Activated T-cell treated with anti-CD3 and anti-CD28 coated beads, Interleukin-2, amount 50 U/mL, for 1 hour (primary cell): ENCODE results near the gene NRTN.

Source experiments
- DNase-seq: peaks from one replicate; pipeline ENCODE4 v3.0.0-alpha.2; 2020

NRTN gene

DNA sequence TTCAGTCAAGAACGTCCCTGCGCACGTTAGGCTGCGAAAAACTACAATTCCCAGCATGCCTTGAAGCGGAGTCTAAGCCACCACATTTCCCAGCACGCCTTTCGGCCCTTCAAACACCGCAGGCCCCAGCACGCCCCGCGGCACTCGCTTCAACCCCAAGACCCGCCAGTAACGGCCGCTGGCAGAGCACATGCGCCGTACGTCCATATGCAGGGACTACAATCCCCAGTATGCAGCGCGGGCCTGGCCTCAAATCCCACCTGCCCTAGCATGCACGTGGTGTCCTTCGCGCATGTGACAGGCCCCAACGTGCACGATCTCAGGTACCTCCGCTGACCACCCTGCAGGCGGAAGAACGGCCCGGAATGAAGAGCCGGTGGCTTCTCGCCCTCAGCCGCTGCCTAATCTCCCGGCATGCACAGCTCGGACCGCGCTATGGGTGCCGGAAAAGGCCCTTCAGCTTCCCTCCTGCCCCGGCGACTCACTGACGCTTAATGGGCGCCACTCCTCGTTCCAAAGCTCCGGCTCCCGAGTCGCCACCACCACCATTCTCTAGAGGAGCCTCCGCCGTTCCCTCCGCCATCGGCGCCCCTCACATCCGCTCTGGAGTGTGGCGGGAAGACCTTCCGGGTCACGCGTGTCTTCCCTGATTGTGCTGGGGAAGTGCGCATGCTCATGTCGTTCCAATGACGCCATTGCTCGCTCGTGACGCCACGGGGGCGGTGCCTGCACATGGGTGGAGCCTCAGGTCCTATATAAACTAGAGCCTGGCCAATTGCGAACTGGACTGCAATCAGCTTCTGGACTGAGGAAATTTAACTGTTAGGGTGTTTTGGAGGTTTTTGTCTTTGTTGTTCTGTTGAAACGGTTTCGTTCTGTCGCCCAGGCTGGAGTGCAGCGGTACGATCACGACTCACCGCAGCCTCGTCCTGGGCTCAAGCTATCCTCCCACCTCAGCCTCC, 14.0 kb upstream of the NRTN start, which contains the start of gene DUS3L:
Gene DUS3L (minus strand): TSS at position 605 of the 962 bp plus-strand sequence. CDS start 22 bp downstream, at position 583.
- DNase-seq, result peak; percentile 95

DNA sequence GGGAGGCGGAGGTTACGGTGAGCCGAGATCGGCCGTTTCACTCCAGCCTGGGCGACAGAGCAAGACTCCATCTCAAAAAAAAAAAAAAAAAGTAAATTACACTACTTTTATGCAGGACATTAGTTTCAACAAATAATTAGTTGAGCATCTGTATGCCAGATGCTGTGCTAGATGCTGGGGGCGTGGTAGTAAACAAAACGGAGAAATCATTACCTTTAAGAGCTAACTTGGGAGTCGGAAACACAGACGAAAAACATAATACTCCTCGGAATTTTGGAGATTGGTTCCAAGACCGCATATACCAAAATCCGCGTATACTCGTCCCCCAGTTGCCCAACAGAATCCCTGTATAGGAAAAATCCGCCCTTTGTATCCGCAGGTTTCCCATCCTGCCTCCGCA, 12.6 kb upstream of the NRTN start:
- no peak for DNase-seq

DNA sequence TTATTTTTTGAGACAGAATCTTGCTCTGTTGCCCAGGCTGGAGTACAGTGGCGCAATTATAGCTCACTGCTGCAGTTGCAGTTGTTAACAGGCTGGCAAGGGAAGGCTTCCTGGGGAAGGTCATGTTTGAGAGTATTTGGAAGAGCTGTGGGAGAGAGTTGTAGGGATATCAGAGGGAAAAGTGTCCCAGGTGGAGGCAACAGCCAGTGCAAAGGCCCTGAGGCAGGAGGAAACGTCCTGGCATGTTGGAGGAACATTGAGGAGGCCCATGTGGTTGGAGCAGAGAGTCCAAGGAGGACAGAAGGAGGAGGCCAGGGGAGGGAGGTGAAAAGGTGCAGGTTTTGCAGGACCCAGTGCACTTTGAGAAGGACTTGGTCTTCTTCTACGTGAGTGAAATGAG, 11.7 kb upstream of the NRTN start:
- no peak for DNase-seq

DNA sequence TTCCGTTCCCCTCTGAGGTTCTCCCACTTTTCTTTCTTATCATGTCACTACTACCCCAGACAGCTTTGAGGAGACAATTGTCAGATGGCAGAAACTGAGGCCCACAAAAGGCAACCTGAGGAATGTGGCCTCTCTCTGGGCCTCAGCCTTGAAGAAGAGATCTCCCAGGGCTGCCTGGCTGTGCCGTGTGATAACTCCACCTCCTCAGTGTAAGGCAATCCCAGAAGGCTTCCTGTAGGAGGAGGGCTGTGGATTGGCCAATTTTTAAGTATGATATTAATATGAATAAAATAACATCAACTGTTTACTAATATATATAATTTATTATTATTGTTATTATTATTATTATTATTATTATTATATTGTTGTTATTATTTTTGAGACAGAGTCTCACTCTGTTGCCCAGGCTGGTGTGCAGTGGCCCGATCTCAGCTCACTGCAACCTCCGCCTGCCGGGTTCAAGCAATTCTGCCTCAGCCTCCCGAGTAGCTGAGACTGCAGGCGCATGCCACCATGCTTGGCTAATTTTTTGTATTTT, 9.4 kb upstream of the NRTN start:
- no peak for DNase-seq

DNA sequence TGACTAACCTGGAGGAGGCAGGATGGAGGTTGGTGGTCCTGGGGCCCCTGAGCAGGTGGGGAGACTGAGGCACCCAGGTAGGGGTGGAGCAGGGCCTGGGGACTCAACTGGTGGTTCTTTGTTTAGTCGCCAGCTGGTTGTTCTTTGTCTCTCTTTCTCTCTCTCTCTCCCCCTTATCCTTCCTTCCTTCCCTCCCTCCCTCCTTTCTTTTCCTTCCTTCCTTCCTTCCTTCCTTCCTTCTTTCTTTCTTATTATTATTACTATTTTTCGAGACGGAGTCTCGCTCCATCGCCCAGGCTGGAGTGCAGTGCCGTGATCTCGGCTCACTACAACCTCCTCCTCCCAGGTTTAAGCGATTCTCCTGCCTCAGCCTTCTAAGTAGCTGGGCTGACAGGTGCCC, 6.6 kb upstream of the NRTN start:
- DNase-seq, result no peak

DNA sequence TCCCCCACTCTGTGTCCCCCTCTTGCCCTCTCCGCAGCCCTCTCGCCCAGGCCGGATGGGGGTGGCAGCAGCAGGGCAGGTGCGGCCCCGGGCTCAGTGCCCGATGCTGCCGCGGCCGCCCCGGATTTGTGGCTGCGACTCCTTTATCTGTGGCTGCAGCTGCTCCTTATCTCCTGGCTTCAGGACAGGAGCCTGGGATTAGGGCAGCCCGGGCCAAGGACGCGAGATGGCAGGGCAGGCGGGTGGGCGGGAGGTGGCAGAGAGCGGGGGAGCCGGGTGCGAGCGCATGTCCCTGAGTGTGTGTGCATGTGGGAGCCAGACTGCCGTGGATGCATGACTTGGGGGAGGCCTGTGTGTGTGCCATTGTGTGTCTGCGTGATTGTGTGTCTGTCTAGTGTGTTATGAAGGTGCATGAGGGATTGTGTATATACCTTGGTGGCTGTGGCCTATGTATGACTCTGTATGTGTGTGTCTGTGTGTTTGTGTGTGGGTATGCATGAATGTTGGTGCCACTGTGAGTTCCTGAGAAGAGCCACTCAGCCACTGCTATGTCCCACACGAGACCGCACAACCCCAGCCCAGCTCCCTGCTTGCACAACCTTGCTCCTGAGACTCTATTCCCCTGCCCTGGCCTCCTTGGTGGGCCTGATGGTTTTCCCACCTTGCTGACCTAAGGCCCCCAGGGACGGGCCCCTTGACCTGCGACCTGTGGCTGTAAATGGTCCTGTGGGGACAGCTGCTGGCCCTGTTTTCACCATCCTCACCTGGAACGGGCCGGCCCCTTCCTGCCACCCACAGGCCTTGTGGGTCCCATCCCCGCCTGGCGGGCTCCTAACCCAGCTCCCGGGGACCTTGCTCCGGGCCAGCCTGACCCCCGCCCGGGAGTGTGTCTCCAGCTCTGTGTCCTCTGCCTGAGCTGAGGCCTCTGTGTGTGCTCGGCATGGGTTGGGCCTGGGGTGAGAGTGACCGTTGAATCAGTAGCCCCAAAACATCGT, 5.3 kb upstream of the NRTN start:
- DNase-seq, result no peak

DNA sequence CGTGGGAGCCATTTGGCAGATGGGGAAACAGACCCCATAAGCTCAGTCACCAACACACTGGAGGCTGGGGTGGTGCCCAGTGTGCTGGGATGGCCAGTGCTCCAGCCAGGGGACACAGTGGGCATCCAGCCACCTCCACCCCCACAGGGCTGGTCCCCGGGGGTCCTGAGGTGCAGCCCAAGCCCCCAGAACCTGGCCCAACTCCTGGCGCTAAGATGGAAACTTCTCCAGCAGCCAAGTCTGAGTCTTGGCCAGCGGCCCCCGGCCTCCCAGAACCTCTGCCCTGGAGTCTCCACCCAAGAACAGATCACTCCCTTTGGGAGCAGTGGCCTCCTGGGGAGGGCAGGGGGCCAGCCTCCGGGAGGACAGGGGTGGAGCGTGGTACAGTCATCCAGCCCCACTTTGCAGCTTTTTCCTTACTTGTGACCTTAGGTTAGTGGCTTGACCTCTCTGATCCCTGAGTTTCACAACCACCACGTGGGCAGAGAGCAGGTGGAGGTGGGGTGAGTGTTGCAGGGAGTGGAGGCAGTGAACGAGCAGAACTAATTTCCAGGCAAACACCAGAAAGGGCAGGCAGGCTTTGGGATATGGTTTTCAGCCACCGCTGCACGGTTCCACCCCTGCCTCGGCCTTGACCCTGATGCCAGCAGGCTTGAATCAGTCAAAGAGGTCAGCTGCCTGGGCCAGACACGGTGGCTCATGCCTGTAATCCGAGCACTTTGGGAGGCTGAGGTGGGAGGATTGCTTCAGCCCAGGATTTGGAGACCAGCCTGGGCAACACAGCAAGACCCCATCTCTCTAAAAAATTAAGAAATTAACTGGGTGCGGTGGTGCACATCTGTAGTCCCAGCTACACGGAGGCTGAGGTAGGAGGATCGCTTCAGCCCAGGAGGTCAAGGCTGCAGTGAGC, 4.3 kb upstream of the NRTN start:
- no peak for DNase-seq

DNA sequence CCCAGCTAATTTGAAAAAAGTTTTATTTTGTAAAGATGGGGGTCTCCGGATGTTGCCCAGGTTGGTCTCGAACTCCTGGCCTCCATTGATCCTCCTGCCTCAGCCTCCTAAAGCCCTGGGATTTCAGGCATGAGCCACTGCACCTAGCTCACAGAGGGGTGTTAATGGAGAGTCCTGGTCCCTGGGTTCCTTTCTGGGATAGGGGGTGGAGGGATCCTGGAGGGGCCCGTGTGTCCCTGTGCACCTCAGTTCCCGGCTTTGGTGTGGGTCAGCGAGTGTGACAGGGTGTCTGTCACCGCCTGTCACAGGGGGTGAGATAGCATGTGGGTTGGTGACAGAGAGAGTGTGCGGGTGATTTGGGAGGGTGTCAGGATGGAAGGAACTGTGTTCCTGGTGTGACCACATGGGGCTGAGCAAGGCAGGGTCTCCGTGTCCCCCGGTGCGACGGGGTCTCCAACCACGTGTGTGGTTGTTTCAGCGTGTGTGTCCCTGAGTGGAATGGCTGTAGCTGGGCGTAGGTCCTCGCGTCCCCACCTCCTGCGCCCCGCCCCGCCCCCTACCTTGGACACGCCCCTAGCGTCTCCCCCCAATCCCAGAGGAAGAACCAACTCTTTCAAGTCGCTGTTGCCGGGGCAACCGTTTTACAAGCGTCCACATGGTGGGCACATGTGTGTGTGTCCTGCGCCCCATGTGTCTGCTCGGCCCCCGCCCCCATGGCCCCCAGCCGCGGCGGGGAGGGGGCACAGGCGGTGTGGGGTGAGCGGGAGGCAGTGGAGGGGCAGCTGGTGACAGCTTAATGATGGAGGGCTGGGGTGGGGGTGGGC, 2.9 kb upstream of the NRTN start:
- no peak for DNase-seq

DNA sequence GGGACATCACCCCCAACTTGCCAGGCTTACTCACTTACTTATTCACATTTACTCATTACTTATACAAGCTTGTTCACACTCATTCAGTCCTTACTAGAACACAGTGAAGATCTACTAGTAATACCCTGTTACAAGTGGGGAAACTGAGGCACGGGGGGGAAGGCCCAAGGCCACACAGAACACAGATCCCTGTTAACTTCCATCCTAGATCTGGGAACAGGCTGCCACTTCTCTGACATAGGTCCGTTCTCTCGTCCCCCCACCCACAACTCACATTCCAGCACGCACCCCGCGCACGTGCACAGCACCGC, 1.5 kb upstream of the NRTN start:
- no peak for DNase-seq

DNA sequence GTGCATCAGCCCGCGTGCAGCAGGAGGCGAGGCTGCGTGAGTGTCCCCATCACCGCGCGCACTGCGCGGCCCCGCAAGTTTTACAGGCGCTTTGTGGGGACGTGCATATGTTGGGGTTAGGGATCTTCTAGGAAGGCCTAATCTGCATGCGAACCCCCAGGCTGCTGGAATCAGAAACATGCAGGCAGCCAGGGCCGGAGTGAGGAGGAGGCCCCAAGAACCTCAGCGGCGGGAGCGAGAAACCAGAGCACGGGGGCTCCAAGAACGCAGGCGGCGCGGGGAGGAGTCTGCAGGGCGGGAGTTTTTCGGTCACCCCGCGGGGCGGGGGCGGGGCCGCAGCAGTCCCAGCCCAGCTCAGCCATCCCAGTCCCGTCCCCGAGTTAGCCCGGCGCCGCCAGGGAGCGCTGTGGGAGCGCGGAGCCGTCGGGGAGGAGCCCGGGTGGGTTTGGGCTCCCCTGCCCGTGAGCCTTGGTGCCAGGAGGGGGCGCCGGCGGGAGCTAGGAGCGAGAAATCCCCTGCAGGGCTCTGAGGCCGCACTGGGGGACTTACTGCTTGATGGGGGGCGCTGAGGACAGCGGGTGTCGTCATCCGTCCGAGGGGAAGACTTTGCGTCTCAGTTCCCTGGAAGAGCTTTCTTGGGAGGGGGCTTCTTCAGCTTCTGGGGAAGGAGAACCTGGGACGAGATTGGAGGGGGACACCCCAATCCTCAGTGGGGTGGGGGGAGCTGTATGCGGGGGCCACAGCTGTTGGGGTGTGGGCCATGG, 933 bp upstream of the NRTN start:
- DNase-seq, result peak; percentile 97

DNA sequence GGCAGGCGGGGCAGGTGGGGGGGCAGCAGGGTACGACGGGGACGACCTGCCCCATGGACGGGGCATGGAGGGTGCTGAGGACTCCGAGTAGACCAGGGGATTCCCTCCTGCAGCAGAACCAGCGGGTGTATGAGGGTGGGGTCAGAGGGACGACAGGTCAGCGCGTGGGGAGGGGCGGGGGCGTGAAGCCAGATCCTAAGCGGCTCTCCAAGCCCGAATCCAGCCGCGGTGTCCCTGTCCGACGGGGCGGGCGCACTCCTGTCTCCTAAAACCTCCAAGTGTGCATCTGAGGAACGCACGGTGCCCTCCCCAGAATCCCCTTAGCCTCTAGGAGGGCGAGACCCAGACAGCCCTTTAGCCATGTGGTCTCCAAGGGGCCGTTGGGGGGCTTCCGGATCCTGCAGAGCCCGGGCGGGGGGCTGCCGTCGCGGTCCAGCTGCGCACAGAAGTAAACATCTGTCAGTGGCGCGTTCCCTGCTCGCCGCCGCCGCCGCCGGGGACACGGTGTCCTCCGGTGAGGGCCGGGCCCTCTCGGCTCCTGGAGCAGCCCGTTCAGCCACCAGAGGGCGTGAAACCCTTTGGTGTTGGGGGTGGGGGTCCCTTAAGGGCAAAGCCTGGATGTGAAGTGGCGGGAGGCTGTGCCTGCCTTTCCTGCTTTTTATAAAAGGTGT, 730 bp downstream of the NRTN start:
- DNase-seq, result peak; percentile 72

DNA sequence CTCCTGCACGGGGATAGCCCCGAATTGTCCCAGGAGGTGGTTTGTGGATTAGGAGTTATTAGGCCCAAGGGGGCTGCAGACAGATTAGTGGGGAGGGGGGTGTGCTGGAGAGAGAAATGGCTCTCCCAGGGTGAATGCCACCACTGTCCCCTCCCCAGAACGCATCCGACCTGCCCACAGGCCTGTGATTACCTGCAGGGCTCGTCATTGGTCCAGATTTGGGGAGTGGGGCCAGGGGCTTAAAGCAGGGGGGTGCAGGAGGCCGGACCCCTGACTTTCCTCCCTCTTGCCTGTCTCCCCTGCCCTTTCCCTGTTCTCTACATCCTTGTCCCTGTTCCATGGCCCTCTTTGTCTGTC, 1.2 kb downstream of the NRTN start:
- DNase-seq, result no peak

DNA sequence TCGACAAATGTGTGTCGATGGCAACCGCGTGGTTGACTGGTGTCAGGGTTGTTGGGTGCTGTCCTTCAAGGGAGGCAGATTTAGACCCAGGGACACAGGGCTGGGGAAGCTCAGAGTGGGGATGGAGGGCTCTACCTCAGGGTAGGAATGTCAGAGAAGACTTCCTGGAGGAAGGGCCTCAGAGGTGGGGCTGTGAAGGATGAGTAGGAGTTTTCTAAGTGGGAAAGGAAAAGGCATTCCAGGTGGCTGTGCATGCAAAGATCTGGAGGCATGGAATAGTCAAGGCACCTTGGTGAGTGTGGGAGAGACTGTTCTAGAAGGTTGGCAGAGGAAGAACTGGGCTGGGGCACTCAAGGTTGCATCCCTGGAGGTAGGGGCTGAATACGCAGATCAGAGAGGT, 2.0 kb downstream of the NRTN start:
- no peak for DNase-seq

DNA sequence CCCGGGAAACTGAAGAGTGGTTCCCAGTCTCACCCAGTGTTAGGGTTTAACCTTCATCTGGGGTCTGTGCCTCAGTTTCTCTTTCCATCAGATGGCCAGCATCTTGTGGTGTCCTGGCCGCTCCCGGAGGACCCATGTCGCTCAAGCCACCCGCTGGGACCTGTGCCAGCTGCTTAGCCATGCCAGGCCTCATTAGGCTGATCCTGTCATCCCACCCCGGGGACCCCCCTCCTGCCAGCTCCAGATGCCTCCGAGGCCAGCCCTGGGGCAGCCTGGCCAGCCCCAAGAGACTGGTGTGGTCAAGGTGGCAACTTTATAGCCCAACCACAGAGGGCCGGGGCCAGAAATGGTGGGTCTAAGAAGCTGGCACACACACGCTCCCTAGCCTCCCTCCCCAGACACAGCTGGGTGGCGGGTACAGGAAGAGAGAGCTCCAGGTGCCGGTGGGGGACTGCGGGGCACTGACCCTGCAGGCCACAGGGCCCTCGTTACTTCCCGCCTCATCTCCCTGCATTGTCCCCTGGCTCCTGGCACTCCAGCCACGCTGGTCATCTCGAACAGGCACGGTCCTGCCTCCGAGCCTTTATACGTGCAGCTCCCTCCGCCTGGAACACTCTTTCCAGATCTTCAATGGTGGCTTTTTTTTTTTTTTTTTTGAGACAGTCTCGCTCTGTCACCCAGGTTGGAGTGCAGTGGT, 3.4 kb downstream of the NRTN start:
- no peak for DNase-seq

DNA sequence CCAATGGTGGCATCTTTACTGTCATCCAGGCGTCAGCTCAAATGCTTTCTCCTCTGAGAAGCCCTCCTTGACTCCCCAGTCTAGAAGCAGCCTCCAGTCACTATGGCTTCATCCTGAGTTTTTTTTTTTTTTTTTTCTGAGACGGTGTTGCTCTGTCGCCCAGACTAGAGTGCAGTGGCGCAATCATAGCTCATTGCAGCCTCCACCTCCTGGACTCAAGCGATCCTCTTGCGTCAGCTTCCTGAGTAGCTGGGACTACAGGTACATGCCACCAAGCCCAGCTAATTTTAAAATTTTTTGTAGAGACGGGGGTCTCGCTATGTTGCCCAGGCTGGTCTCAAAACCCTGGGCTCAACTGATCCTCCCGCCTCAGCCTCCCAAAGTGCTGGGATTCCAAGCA, 4.2 kb downstream of the NRTN start:
- DNase-seq, result no peak

DNA sequence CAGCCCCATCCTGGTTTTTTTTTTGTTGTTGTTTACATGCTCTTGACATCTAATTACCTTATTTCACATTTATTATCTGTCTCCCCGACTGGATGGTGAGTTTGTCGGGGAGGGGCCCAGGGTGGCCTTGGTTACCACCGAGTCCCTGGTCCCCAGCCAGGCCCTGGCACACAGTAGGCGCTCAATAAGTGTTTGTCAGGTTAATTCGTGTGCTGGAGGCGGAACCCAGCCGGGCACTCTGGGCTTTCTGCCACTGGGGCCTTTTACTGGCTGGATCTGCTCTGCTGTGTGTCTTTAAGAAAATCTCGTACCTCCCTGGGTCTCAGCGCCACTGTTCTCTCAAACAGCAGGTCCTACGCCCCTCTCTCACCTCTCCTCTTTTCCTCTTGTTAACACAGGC, 4.6 kb downstream of the NRTN start:
- DNase-seq, result no peak

DNA sequence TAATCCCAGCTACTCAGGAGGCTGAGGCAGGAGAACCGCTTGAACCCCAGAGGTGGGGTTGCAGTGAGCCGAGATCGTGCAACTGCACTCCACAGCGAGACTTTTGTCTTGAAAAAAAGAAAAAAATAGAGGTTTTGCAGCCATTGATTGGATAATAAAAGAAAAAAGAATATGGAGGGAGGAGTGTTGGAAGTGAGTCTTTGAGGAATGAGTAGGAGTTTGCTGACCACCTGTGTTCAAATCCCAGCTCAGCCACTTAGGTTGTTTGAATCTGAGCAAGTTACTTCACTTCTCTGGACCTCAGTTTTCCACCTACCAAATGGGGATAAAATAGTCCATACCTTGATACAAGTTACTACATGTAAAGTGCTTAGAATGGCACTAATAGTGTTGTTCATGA, 6.2 kb downstream of the NRTN start:
- DNase-seq, result no peak

DNA sequence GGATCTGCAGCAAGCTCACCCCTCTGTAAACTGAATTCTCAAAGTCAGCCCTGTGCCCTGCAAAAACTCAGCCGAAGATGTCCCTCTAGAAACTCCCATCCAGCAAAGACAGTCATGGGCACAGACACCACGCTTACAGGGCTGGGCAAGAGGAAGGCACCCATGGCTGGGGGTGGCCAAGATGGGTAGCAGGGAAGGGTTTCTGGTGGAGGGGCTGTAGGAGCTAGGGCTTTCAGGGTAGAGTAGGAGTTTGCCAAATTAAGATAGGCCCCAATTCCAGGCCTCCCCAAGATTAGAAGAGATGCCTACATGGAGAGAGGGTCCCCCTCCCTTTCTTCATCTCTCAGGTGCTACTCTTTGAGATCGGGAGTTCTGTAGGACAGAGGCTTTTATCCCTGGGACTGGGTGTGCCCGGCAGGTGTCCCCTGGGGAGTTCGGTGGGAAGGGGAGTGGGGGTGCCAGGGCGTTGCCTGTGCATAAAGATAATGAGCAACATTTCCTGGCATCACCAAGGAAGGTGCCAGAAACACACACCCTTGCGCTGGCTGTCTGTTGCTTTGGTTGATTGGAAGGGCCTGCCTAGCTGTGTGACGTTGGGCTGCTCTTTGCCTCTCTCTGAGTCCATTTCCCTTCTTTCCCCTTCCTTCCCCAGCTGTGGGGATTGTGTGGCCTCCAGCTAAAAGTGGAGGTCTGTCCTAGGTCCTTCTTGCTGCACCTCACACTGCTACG, 9.4 kb downstream of the NRTN start:
- DNase-seq, result no peak

DNA sequence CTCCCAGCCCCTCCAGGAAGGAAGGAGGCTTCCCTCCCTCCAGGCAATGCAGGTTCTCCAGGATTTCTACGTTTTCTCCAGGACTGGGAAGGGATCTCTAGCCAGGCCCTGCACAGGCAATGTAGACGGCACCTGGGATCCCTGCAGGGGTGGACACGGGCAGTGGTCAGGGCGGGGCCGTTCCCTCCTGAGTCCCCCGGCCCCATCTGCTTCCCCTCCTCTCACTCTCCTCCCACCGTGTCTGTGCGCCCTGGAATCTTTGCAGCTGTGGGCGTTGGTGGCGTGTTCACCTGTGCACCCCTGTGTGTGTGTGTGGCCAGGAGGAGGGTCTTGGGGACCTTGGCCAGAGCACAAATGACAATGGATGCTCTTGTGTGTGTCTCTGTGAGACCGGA, 10.0 kb downstream of the NRTN start:
- no peak for DNase-seq
